ENCODE measurements around the gene TRMT2B. TPM values are rescaled to one million over a fixed set of nuclear protein-coding genes. Genes with fewer than 3 reads are reported as not detected.

The TRMT2B gene
- total RNA-seq, 1 experiment from 2014 or later, result 13.7 TPM

- no peaks in the 10 kb centered on the region for H3K27me3 Mint-ChIP-seq (ENCODE audit: low read depth)
- no peak overlapping the region for H3K27ac Mint-ChIP-seq
- Histone ChIP-seq H3K4ac (ENCODE audit: low read depth, low read length) (no peak overlapping the region), H4K8ac (replicated peaks; ENCODE audit: insufficient read length, low read depth, low read length) (no peak overlapping the region), H3K9me3 (ENCODE audit: control insufficient read depth, low read depth, low read length) (peaks cover 30% of the 10 kb centered on the region), H3K23ac (ENCODE audit: insufficient read length, low read depth, low read length) (no peak overlapping the region), H3K79me1 (ENCODE audit: insufficient read depth, low read depth, low read length, poor library complexity, severe bottlenecking) (no peaks in the 10 kb centered on the region), H2BK12ac (ENCODE audit: insufficient read length, low read depth, low read length) (no peak overlapping the region), H3T11ph (ENCODE audit: low read length) (no peak overlapping the region), H3K79me2 (ENCODE audit: insufficient read depth, low read length) (no peaks in the 10 kb centered on the region), H2BK120ac (ENCODE audit: low read depth, low read length, poor library complexity, severe bottlenecking) (no peak overlapping the region), H3K56ac (ENCODE audit: insufficient read length, low read depth, low read length) (no peak overlapping the region), H3K23me2 (ENCODE audit: insufficient read length, low read depth, low read length, poor library complexity, severe bottlenecking) (no peaks in the 10 kb centered on the region), H2BK20ac (ENCODE audit: low read depth, low read length, poor library complexity, severe bottlenecking) (no peak overlapping the region), H2AK5ac (ENCODE audit: insufficient read length, low read length) (no peak overlapping the region), H3K4me1 (ENCODE audit: insufficient read depth, low read length) (no peaks in the 10 kb centered on the region), H3K27ac (ENCODE audit: insufficient read length, low read depth, low read length) (no peak overlapping the region), H3K27me3 (ENCODE audit: insufficient read depth, low read length) (no peaks in the 10 kb centered on the region), H2BK5ac (ENCODE audit: insufficient read length, low read length) (no peak overlapping the region), H3K14ac (ENCODE audit: insufficient read depth, low read length) (no peak overlapping the region), H3K9ac (ENCODE audit: extremely low read depth, insufficient read length, low read length) (no peak overlapping the region), H4K5ac (ENCODE audit: insufficient read length, low read depth, low read length) (no peak overlapping the region), H2AFZ (ENCODE audit: low read length) (no peak overlapping the region), H3K18ac (ENCODE audit: insufficient read length, low read depth, low read length) (no peak overlapping the region), H4K91ac (ENCODE audit: insufficient read length, low read depth, low read length) (no peak overlapping the region), H3K4me2 (ENCODE audit: insufficient read depth, insufficient read length, low read length) (no peak overlapping the region), H2BK15ac (ENCODE audit: low read depth, low read length) (no peak overlapping the region), H4K20me1 (ENCODE audit: control insufficient read depth, insufficient read depth, insufficient read length) (no peaks in the 10 kb centered on the region)
- no peak for DNase-seq
- WGBS (ENCODE audit: extremely low coverage, insufficient read length, low lambda C conversion rate), result no CpG with 5 or more reads among the region's 2 CpGs
- peaks cover 3 to 13% (median 3%) of the 10 kb centered on the region in 3 experiments; a peak in 5 of 7 replicates for H3K36me3 Mint-ChIP-seq (ENCODE audit: insufficient read depth in 1 of 3, low read depth in 3 of 3)
- no peak for TF ChIP-seq CTCF (conservative IDR thresholded peaks at IDR 0.05)
- no peak overlapping the region for H3K4me3 Mint-ChIP-seq
- peaks cover 46 to 50% of the 10 kb centered on the region in 2 experiments for H3K9me3 Mint-ChIP-seq
- no peaks in the 10 kb centered on the region for H3K4me1 Mint-ChIP-seq
These were observed 52.5 kb downstream of the TRMT2B start for GRCh38 chrX:100999451-100999850.

All from H9 (cell line).